Stimulated activated memory B cell treated with anti-CD40 and anti-IgM and Interleukin-4, amounts not matched to agents 10 μg/mL and 1 μg/mL and 100 μg/mL, for 72 hours (primary cell): ENCODE measurements around the gene AFF2.

ENCODE experiments used
- ATAC-seq: fragments of 150-1000 bp; cut with Tn5 transposase; 2 replicates; pipeline ENCODE4 v1.10.0; 2021
- H3K27ac Mint-ChIP-seq: one replicate; pipeline ENCODE4 v1.8.0; 2022; ENCODE audit warnings: mild to moderate bottlenecking, mixed read lengths
- H3K27me3 Mint-ChIP-seq: one replicate; pipeline ENCODE4 v1.8.0; 2022; ENCODE audit warnings: mixed read lengths
- H3K36me3 Mint-ChIP-seq: one replicate; pipeline ENCODE4 v1.8.0; 2022; ENCODE audit warnings: mixed read lengths
- H3K4me1 Mint-ChIP-seq: one replicate; pipeline ENCODE4 v1.8.0; 2022; ENCODE audit warnings: mixed read lengths
- H3K4me3 Mint-ChIP-seq: one replicate; pipeline ENCODE4 v1.8.0; 2022; ENCODE audit warnings: mild to moderate bottlenecking, moderate library complexity, mixed read lengths
- H3K9me3 Mint-ChIP-seq: one replicate; pipeline ENCODE4 v1.8.0; 2022; ENCODE audit warnings: mixed read lengths

The AFF2 gene

GRCh38 chrX:148555571-148556243 is 55.3 kb downstream of the AFF2 start:
- H3K4me3 Mint-ChIP-seq = no peak overlapping the region
- no peaks in the 10 kb centered on the region for H3K36me3 Mint-ChIP-seq
- no peak overlapping the region for H3K27ac Mint-ChIP-seq
- H3K27me3 Mint-ChIP-seq = no peaks in the 10 kb centered on the region
- no peaks in the 10 kb centered on the region for H3K4me1 Mint-ChIP-seq
- no peak for ATAC-seq
- no peaks in the 10 kb centered on the region for H3K9me3 Mint-ChIP-seq

- Mint-ChIP-seq H3K27me3 (no peaks in the 10 kb centered on the region), H3K27ac (no peak overlapping the region), H3K36me3 (no peaks in the 10 kb centered on the region), H3K4me1 (no peaks in the 10 kb centered on the region), H3K9me3 (no peaks in the 10 kb centered on the region), H3K4me3 (no peak overlapping the region)
- ATAC-seq = no peak
Observed at GRCh38 chrX:148556498-148556897, 56.1 kb downstream of the AFF2 start.

- H3K4me1 Mint-ChIP-seq = peaks cover 8% of the 10 kb centered on the region
- no peak for ATAC-seq
- no peak overlapping the region for H3K27ac Mint-ChIP-seq
- no peaks in the 10 kb centered on the region for H3K9me3 Mint-ChIP-seq
- no peaks in the 10 kb centered on the region for H3K36me3 Mint-ChIP-seq
- no peaks in the 10 kb centered on the region for H3K27me3 Mint-ChIP-seq
- H3K4me3 Mint-ChIP-seq = no peak overlapping the region
Observed at GRCh38 chrX:148562846-148563245, 62.4 kb downstream of the AFF2 start.

- Mint-ChIP-seq H3K4me1 (peaks cover 8% of the 10 kb centered on the region), H3K27ac (no peak overlapping the region), H3K27me3 (no peaks in the 10 kb centered on the region), H3K4me3 (no peak overlapping the region), H3K9me3 (no peaks in the 10 kb centered on the region), H3K36me3 (no peaks in the 10 kb centered on the region)
- ATAC-seq = no peak
Observed at GRCh38 chrX:148567229-148567628, 66.8 kb downstream of the AFF2 start.

GRCh38 chrX:148567779-148568178 is 67.4 kb downstream of the AFF2 start:
- Mint-ChIP-seq H3K27me3 (no peaks in the 10 kb centered on the region), H3K4me1 (peaks cover 3% of the 10 kb centered on the region), H3K9me3 (no peaks in the 10 kb centered on the region), H3K36me3 (no peaks in the 10 kb centered on the region), H3K4me3 (no peak overlapping the region), H3K27ac (no peak overlapping the region)
- no peak for ATAC-seq

GRCh38 chrX:148568763-148569162 is 68.3 kb downstream of the AFF2 start:
- Mint-ChIP-seq H3K9me3 (no peaks in the 10 kb centered on the region), H3K27ac (no peak overlapping the region), H3K4me3 (no peak overlapping the region), H3K36me3 (no peaks in the 10 kb centered on the region), H3K4me1 (no peaks in the 10 kb centered on the region), H3K27me3 (no peaks in the 10 kb centered on the region)
- no peak for ATAC-seq

GRCh38 chrX:148572337-148572736 is 71.9 kb downstream of the AFF2 start:
- Mint-ChIP-seq H3K27me3 (no peaks in the 10 kb centered on the region), H3K4me1 (no peaks in the 10 kb centered on the region), H3K27ac (no peak overlapping the region), H3K4me3 (no peak overlapping the region), H3K9me3 (no peaks in the 10 kb centered on the region), H3K36me3 (no peaks in the 10 kb centered on the region)
- ATAC-seq = no peak

- ATAC-seq = no peak
- Mint-ChIP-seq H3K36me3 (no peaks in the 10 kb centered on the region), H3K4me1 (no peaks in the 10 kb centered on the region), H3K27me3 (no peaks in the 10 kb centered on the region), H3K9me3 (no peaks in the 10 kb centered on the region), H3K27ac (no peak overlapping the region), H3K4me3 (no peak overlapping the region)
Observed at GRCh38 chrX:148573119-148573518, 72.7 kb downstream of the AFF2 start.

GRCh38 chrX:148574237-148574973 is 74.0 kb downstream of the AFF2 start:
- H3K9me3 Mint-ChIP-seq = no peaks in the 10 kb centered on the region
- no peaks in the 10 kb centered on the region for H3K27me3 Mint-ChIP-seq
- H3K27ac Mint-ChIP-seq = no peak overlapping the region
- ATAC-seq = no peak
- H3K4me3 Mint-ChIP-seq = no peak overlapping the region
- H3K4me1 Mint-ChIP-seq = no peaks in the 10 kb centered on the region
- H3K36me3 Mint-ChIP-seq = no peaks in the 10 kb centered on the region

GRCh38 chrX:148576396-148576795 is 76.0 kb downstream of the AFF2 start:
- H3K4me1 Mint-ChIP-seq = no peaks in the 10 kb centered on the region
- H3K9me3 Mint-ChIP-seq = no peaks in the 10 kb centered on the region
- ATAC-seq = no peak

GRCh38 chrX:148577741-148578140 is 77.3 kb downstream of the AFF2 start:
- Mint-ChIP-seq H3K9me3 (no peaks in the 10 kb centered on the region), H3K4me3 (no peak overlapping the region), H3K4me1 (no peaks in the 10 kb centered on the region), H3K36me3 (no peaks in the 10 kb centered on the region), H3K27ac (no peak overlapping the region), H3K27me3 (no peaks in the 10 kb centered on the region)
- ATAC-seq = no peak

More at GRCh38 chrX:148576396-148576795, 76.0 kb downstream of the AFF2 start:
- Mint-ChIP-seq H3K4me3 (no peak overlapping the region), H3K27me3 (no peaks in the 10 kb centered on the region), H3K27ac (no peak overlapping the region), H3K36me3 (no peaks in the 10 kb centered on the region)

GRCh38 chrX:148580016-148580415 is 79.6 kb downstream of the AFF2 start:
- H3K27me3 Mint-ChIP-seq = no peaks in the 10 kb centered on the region
- ATAC-seq = no peak
- H3K4me3 Mint-ChIP-seq = no peak overlapping the region
- H3K4me1 Mint-ChIP-seq = no peaks in the 10 kb centered on the region
- no peaks in the 10 kb centered on the region for H3K36me3 Mint-ChIP-seq
- H3K27ac Mint-ChIP-seq = no peak overlapping the region
- no peaks in the 10 kb centered on the region for H3K9me3 Mint-ChIP-seq

GRCh38 chrX:148582353-148582752 is 81.9 kb downstream of the AFF2 start:
- Mint-ChIP-seq H3K9me3 (no peaks in the 10 kb centered on the region), H3K27me3 (no peaks in the 10 kb centered on the region), H3K27ac (no peak overlapping the region), H3K4me1 (no peaks in the 10 kb centered on the region), H3K4me3 (no peak overlapping the region), H3K36me3 (no peaks in the 10 kb centered on the region)
- ATAC-seq = no peak

GRCh38 chrX:148588649-148589310 is 88.4 kb downstream of the AFF2 start:
- no peaks in the 10 kb centered on the region for H3K4me1 Mint-ChIP-seq
- H3K27me3 Mint-ChIP-seq = no peaks in the 10 kb centered on the region
- no peak for ATAC-seq
- no peaks in the 10 kb centered on the region for H3K36me3 Mint-ChIP-seq
- H3K4me3 Mint-ChIP-seq = no peak overlapping the region
- no peaks in the 10 kb centered on the region for H3K9me3 Mint-ChIP-seq
- H3K27ac Mint-ChIP-seq = no peak overlapping the region

- Mint-ChIP-seq H3K4me3 (no peak overlapping the region), H3K9me3 (no peaks in the 10 kb centered on the region), H3K27ac (no peak overlapping the region), H3K4me1 (no peaks in the 10 kb centered on the region), H3K36me3 (no peaks in the 10 kb centered on the region), H3K27me3 (peaks cover 14% of the 10 kb centered on the region)
- no peak for ATAC-seq
Observed at GRCh38 chrX:148592595-148592994, 92.2 kb downstream of the AFF2 start.

- Mint-ChIP-seq H3K27ac (no peak overlapping the region), H3K36me3 (no peaks in the 10 kb centered on the region), H3K27me3 (peaks cover 14% of the 10 kb centered on the region), H3K9me3 (no peaks in the 10 kb centered on the region), H3K4me1 (no peaks in the 10 kb centered on the region), H3K4me3 (no peak overlapping the region)
- ATAC-seq = no peak
Observed at GRCh38 chrX:148593146-148593545, 92.7 kb downstream of the AFF2 start.
